Type B pancreatic cell (in vitro differentiated cells): ENCODE results near the gene RGS9BP. TPM values are rescaled to one million over a fixed set of nuclear protein-coding genes. Genes with fewer than 3 reads are reported as not detected.

ENCODE experiments used
- DNase-seq: peaks from one replicate; pipeline ENCODE4 v3.0.0; 2021; ENCODE audit warnings: mixed read lengths; ENCODE audit not compliant: unreplicated experiment; ENCODE audit errors: extremely low spot score
- H3K27ac Mint-ChIP-seq: 2 replicates; pipeline ENCODE4 v1.8.0; 2021; ENCODE audit warnings: mild to moderate bottlenecking, mixed read lengths
- H3K27me3 Mint-ChIP-seq: 2 replicates; pipeline ENCODE4 v1.8.0; 2021; ENCODE audit warnings: mixed read lengths
- H3K36me3 Mint-ChIP-seq: 2 replicates; pipeline ENCODE4 v1.8.0; 2021; ENCODE audit warnings: mixed read lengths
- H3K4me1 Mint-ChIP-seq: one replicate; pipeline ENCODE4 v1.8.0; 2021; ENCODE audit warnings: mixed read lengths; ENCODE audit not compliant: unreplicated experiment
- H3K4me3 Mint-ChIP-seq: 2 replicates; pipeline ENCODE4 v1.8.0; 2021; ENCODE audit warnings: mild to moderate bottlenecking, mixed read lengths
- H3K9me3 Mint-ChIP-seq: 2 replicates; pipeline ENCODE4 v1.8.0; 2021; ENCODE audit warnings: mixed read lengths
- total RNA-seq: library from RNA; stranded (reverse); gene quantifications from 2 replicates; pipeline ENCODE4 v1.2.1, GENCODE V29; 2021; ENCODE audit warnings: low replicate concordance
- TF ChIP-seq, protein P1 (sequence below): fragments of 200-600 bp; sonication (generic); conservative IDR thresholded peaks from 2 replicates; pipeline ENCODE4 v1.5.0; 2021; ENCODE audit warnings: antibody characterized with exemption, mild to moderate bottlenecking

Gene RGS9BP
- total RNA-seq, 1 donor from 2014 or later, result 1.4 TPM

- H3K9me3 Mint-ChIP-seq, result no peaks in the 10 kb centered on the region
- peak overlapping the region; percentile 24 for H3K27ac Mint-ChIP-seq
- H3K4me3 Mint-ChIP-seq, result peak overlapping the region; percentile 61
- H3K27me3 Mint-ChIP-seq, result peaks cover 2% of the 10 kb centered on the region
- DNase-seq, result no peak
- peaks cover 21% of the 10 kb centered on the region for H3K4me1 Mint-ChIP-seq
- H3K36me3 Mint-ChIP-seq, result peaks cover 4% of the 10 kb centered on the region
- TF ChIP-seq, protein P1, sequence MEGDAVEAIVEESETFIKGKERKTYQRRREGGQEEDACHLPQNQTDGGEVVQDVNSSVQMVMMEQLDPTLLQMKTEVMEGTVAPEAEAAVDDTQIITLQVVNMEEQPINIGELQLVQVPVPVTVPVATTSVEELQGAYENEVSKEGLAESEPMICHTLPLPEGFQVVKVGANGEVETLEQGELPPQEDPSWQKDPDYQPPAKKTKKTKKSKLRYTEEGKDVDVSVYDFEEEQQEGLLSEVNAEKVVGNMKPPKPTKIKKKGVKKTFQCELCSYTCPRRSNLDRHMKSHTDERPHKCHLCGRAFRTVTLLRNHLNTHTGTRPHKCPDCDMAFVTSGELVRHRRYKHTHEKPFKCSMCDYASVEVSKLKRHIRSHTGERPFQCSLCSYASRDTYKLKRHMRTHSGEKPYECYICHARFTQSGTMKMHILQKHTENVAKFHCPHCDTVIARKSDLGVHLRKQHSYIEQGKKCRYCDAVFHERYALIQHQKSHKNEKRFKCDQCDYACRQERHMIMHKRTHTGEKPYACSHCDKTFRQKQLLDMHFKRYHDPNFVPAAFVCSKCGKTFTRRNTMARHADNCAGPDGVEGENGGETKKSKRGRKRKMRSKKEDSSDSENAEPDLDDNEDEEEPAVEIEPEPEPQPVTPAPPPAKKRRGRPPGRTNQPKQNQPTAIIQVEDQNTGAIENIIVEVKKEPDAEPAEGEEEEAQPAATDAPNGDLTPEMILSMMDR, result no peak
Measured at GRCh38 chr19:32671883-32672593, 3.6 kb upstream of the RGS9BP start.

GRCh38 chr19:32672841-32673240 is 2.8 kb upstream of the RGS9BP start:
- DNase-seq, result no peak
- TF ChIP-seq, protein P1, result no peak
- peaks cover 10% of the 10 kb centered on the region for H3K27me3 Mint-ChIP-seq
- H3K36me3 Mint-ChIP-seq, result peaks cover 4% of the 10 kb centered on the region
- peaks cover 29% of the 10 kb centered on the region for H3K4me1 Mint-ChIP-seq
- no peak overlapping the region for H3K27ac Mint-ChIP-seq
- peak overlapping the region; percentile 83 for H3K4me3 Mint-ChIP-seq
- no peaks in the 10 kb centered on the region for H3K9me3 Mint-ChIP-seq

GRCh38 chr19:32673573-32673972 is 2.1 kb upstream of the RGS9BP start:
- peak overlapping the region; percentile 96 for H3K4me3 Mint-ChIP-seq
- TF ChIP-seq, protein P1, result no peak
- no peak for DNase-seq
- H3K36me3 Mint-ChIP-seq, result peaks cover 4% of the 10 kb centered on the region
- no peaks in the 10 kb centered on the region for H3K9me3 Mint-ChIP-seq
- H3K4me1 Mint-ChIP-seq, result peaks cover 30% of the 10 kb centered on the region
- H3K27ac Mint-ChIP-seq, result peak overlapping the region; percentile 85
- H3K27me3 Mint-ChIP-seq, result peaks cover 12% of the 10 kb centered on the region

- TF ChIP-seq, protein P1, result no peak
- Mint-ChIP-seq H3K4me3 (peak overlapping the region; percentile 96), H3K36me3 (peaks cover 4% of the 10 kb centered on the region), H3K4me1 (peaks cover 23% of the 10 kb centered on the region), H3K27me3 (peaks cover 12% of the 10 kb centered on the region), H3K9me3 (no peaks in the 10 kb centered on the region), H3K27ac (peak overlapping the region; percentile 85)
- DNase-seq, result no peak
Measured at GRCh38 chr19:32674153-32674930, 1.3 kb upstream of the RGS9BP start.

GRCh38 chr19:32674931-32675719 is 523 bp upstream of the RGS9BP start, which contains the start of gene ANKRD27:
ANKRD27 (minus strand) TSS chr19:32675180; CDS start chr19:32659015, 16,165 bp downstream.
- peak; percentile 99 for DNase-seq
- TF ChIP-seq, protein P1, result no peak
- H3K4me1 Mint-ChIP-seq, result peaks cover 15% of the 10 kb centered on the region
- H3K27me3 Mint-ChIP-seq, result peaks cover 12% of the 10 kb centered on the region
- H3K36me3 Mint-ChIP-seq, result peaks cover under 1% of the 10 kb centered on the region
- peak within 1 kb of the TSS; percentile 96 for H3K4me3 Mint-ChIP-seq
- H3K9me3 Mint-ChIP-seq, result no peaks in the 10 kb centered on the region
- H3K27ac Mint-ChIP-seq, result peak within 1 kb of the TSS; percentile 85
